ENCODE measurements around the gene OR8D1.

DNA sequence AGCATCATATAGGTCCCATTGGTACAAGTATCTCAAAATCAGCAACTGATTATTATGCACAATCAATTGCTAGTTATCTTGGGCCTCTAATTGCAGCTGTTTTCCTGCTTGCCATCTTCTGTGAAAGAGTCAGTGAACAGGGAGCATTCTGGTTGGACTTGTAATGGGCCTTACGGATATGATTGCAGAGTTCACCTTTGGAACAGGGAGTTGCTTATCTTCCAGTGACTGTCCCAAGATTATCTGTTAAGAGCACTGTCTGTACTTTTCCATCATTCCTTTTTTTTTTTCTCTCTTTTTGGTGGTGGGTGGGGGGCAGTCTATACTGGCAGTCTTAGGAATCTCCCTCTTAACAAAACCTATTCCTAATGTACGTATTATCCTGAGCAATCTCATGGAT lies 39.7 kb downstream of the OR8D1 start:
- TF ChIP-seq CTCF (optimal IDR thresholded peaks at IDR 0.05 in 1 of 3, IDR thresholded peaks at IDR 0.05 in 1 of 3, conservative IDR thresholded peaks at IDR 0.05 in 1 of 3; ENCODE audit: extremely low read depth in 1 of 3, insufficient read depth in 2 of 3, low read length in 3 of 3) (no peak), EZH2 (IDR thresholded peaks at IDR 0.05; ENCODE audit: low read length) (no peak)

Data from keratinocyte (primary cell).